Retinal pigment epithelial cell (primary cell): ENCODE data around the gene SSR1.

Experiments used
- DNase-seq: peaks from one replicate; pipeline ENCODE4 v3.0.0-alpha.2; 2010; ENCODE audit warnings: low read depth
- H3K4me3 ChIP-seq: 2 replicates; pipeline ENCODE4 v1.5.1; 2011; ENCODE audit warnings: mild to moderate bottlenecking, low read length, control low read depth, moderate library complexity
- CTCF ChIP-seq: conservative IDR thresholded peaks from 2 replicates; pipeline ENCODE4 v1.5.1; 2011; ENCODE audit warnings: low read depth, low read length, control low read depth, inconsistent platforms

The SSR1 gene

GRCh38 chr6:7314414-7314813 is 1.4 kb upstream of the SSR1 start:
- no peak overlapping the region for H3K4me3 ChIP-seq
- no peak for DNase-seq
- no peak for TF ChIP-seq CTCF

- peak overlapping the region; percentile 97 for H3K4me3 ChIP-seq
- no peak for TF ChIP-seq CTCF
- DNase-seq: no peak
Observed at GRCh38 chr6:7313505-7314165, 636 bp upstream of the SSR1 start.

- no peak for TF ChIP-seq CTCF
- peak; percentile 7 for DNase-seq
- H3K4me3 ChIP-seq: peak overlapping the region; percentile 97
Observed at GRCh38 chr6:7311917-7312615, 933 bp downstream of the SSR1 start.

- TF ChIP-seq CTCF: no peak
- no peak for DNase-seq
- peak overlapping the region; percentile 97 for H3K4me3 ChIP-seq
Observed at GRCh38 chr6:7311176-7311575, 1.8 kb downstream of the SSR1 start.

- no peak for DNase-seq
- TF ChIP-seq CTCF: no peak
- H3K4me3 ChIP-seq: no peak overlapping the region
Observed at GRCh38 chr6:7309050-7309449, 3.9 kb downstream of the SSR1 start.

GRCh38 chr6:7307533-7307932 is 5.5 kb downstream of the SSR1 start:
- DNase-seq: no peak
- no peak for TF ChIP-seq CTCF
- no peak overlapping the region for H3K4me3 ChIP-seq

- TF ChIP-seq CTCF: no peak
- no peak for DNase-seq
- no peak overlapping the region for H3K4me3 ChIP-seq
Observed at GRCh38 chr6:7304821-7305220, 8.2 kb downstream of the SSR1 start.
